ENCODE results near the gene TXNDC16. TPM values are rescaled to one million over a fixed set of nuclear protein-coding genes. Genes with fewer than 3 reads are reported as not detected.

The TXNDC16 gene
- polyA plus RNA-seq, 3 donors, result 2.6 to 4.1 (median 3.8) TPM

- no peak overlapping the region for H3K4me2 ChIP-seq (replicated peaks; ENCODE audit: extremely low read depth, low read length, poor library complexity, severe bottlenecking)
- Mint-ChIP-seq H3K36me3 (no peaks in the 10 kb centered on the region), H3K4me1 (no peaks in the 10 kb centered on the region), H3K27me3 (ENCODE audit: low read depth in 3 of 3) (peaks cover 0 to 7% (median 0%) of the 10 kb centered on the region in 3 donors), H3K27ac (no peak overlapping the region), H3K9me3 (peaks cover 2 to 9% (median 8%) of the 10 kb centered on the region in 7 donors), H3K4me3 (no peak overlapping the region)
- no peaks in the 10 kb centered on the region for H3K4me1 ChIP-seq (ENCODE audit: control insufficient read depth in 1 of 2, insufficient read depth in 2 of 2, low read length in 2 of 2)
- no peaks in the 10 kb centered on the region for H4K20me1 ChIP-seq (ENCODE audit: insufficient read depth, low read length)
- no peak overlapping the region for H3K27ac ChIP-seq (ENCODE audit: low read depth in 1 of 2, low read length in 2 of 2)
- no peak overlapping the region for H3K4me3 ChIP-seq (replicated peaks in 1 of 3; ENCODE audit: low read depth in 2 of 3, low read length in 3 of 3)
- WGBS (ENCODE audit: insufficient coverage), result no CpG with 5 or more reads among the region's 4 CpGs
- no peak overlapping the region for H3K9ac ChIP-seq (ENCODE audit: insufficient read depth, low read length, poor library complexity, severe bottlenecking)
- intact Hi-C loops (cut with micrococcal nuclease), result no loop called here
- H2AFZ ChIP-seq (ENCODE audit: insufficient read depth, low read depth, low read length, poor library complexity, severe bottlenecking), result no peak overlapping the region
- no peaks in the 10 kb centered on the region for H3K27me3 ChIP-seq (ENCODE audit: control insufficient read depth in 2 of 2, insufficient read depth in 2 of 2, low read length in 2 of 2)
- H3K36me3 ChIP-seq (replicated peaks in 1 of 2; ENCODE audit: control insufficient read depth in 1 of 2, insufficient read depth in 2 of 2, low read length in 2 of 2), result no peaks in the 10 kb centered on the region
- no peak for TF ChIP-seq CTCF (IDR thresholded peaks at IDR 0.05)
- H3K79me2 ChIP-seq (ENCODE audit: insufficient read depth, low read length), result no peaks in the 10 kb centered on the region
- H3K9me3 ChIP-seq (replicated peaks in 1 of 2; ENCODE audit: control insufficient read depth in 1 of 2, insufficient read depth in 1 of 2, low read length in 2 of 2), result no peaks in the 10 kb centered on the region
- no peak for DNase-seq
Observed at GRCh38 chr14:52589646-52590045, 37.3 kb upstream of the TXNDC16 start.

DNA sequence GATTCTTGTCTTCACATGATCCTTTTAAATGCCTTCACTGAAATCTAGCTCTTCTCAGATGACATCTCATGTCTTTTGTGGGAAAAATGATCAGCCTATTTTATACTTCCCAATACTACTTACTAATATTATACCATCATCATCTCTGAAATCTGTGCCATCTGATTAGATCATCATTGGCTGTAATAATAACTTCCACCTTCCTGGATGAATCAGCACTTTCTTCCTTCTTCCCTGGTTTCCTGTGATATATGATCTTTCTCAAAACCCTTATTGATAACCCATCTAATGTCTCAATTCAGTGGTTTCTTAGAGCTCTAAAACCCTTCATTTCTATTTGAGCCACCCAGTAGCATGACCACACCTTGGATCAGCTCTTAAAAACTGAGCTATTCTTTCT lies 31.2 kb upstream of the TXNDC16 start:
- Mint-ChIP-seq H3K4me3 (no peak overlapping the region), H3K27me3 (ENCODE audit: low read depth in 3 of 3) (peaks cover 0 to 5% (median 0%) of the 10 kb centered on the region in 3 donors), H3K9me3 (peaks cover 0 to 8% (median 0%) of the 10 kb centered on the region in 7 donors), H3K4me1 (no peaks in the 10 kb centered on the region), H3K27ac (no peak overlapping the region), H3K36me3 (no peaks in the 10 kb centered on the region)
- no peak overlapping the region for H3K4me3 ChIP-seq (replicated peaks in 1 of 3; ENCODE audit: low read depth in 2 of 3, low read length in 3 of 3)
- TF ChIP-seq CTCF (IDR thresholded peaks at IDR 0.05), result no peak
- no peaks in the 10 kb centered on the region for H3K79me2 ChIP-seq (ENCODE audit: insufficient read depth, low read length)
- H3K36me3 ChIP-seq (replicated peaks in 1 of 2; ENCODE audit: control insufficient read depth in 1 of 2, insufficient read depth in 2 of 2, low read length in 2 of 2), result no peaks in the 10 kb centered on the region
- no peaks in the 10 kb centered on the region for H3K4me1 ChIP-seq (ENCODE audit: control insufficient read depth in 1 of 2, insufficient read depth in 2 of 2, low read length in 2 of 2)
- no peaks in the 10 kb centered on the region for H3K27me3 ChIP-seq (ENCODE audit: control insufficient read depth in 2 of 2, insufficient read depth in 2 of 2, low read length in 2 of 2)
- no peak overlapping the region for H3K27ac ChIP-seq (ENCODE audit: low read depth in 1 of 2, low read length in 2 of 2)
- intact Hi-C loops (cut with micrococcal nuclease), result no loop called here
- H3K4me2 ChIP-seq (replicated peaks; ENCODE audit: extremely low read depth, low read length, poor library complexity, severe bottlenecking), result no peak overlapping the region
- DNase-seq, result no peak
- H4K20me1 ChIP-seq (ENCODE audit: insufficient read depth, low read length), result no peaks in the 10 kb centered on the region
- H3K9me3 ChIP-seq (replicated peaks in 1 of 2; ENCODE audit: control insufficient read depth in 1 of 2, insufficient read depth in 1 of 2, low read length in 2 of 2), result no peaks in the 10 kb centered on the region
- H3K9ac ChIP-seq (ENCODE audit: insufficient read depth, low read length, poor library complexity, severe bottlenecking), result no peak overlapping the region
- no peak overlapping the region for H2AFZ ChIP-seq (ENCODE audit: insufficient read depth, low read depth, low read length, poor library complexity, severe bottlenecking)
